ENCODE measurements around the gene TUT7. TPM values are rescaled to one million over a fixed set of nuclear protein-coding genes. Genes with fewer than 3 reads are reported as not detected.
"Not testable (repeated sequence)": the region's sequence is repeated elsewhere in the genome, so short reads cannot be mapped to it uniquely, and the experiment has no call there.

Gene TUT7
- total RNA-seq, 1 experiment from 2014 or later = 21.3 TPM

GRCh38 chr9:86304236-86304730, 49.9 kb downstream of the TUT7 start:
- no peak for DNase-seq (ENCODE audit: low read depth)

- peak; percentile 35 for DNase-seq (ENCODE audit: low read depth)
Measured at GRCh38 chr9:86303316-86303975, 50.8 kb downstream of the TUT7 start.

- DNase-seq (ENCODE audit: low read depth) = no peak
Measured at GRCh38 chr9:86301686-86302085, 52.5 kb downstream of the TUT7 start.

GRCh38 chr9:86300701-86301100, 53.5 kb downstream of the TUT7 start:
- DNase-seq (ENCODE audit: low read depth) = no peak

GRCh38 chr9:86298873-86299272, 55.3 kb downstream of the TUT7 start:
- no peak for DNase-seq (ENCODE audit: low read depth)

GRCh38 chr9:86290341-86290740, 63.9 kb downstream of the TUT7 start:
- DNase-seq (ENCODE audit: low read depth) = not testable (repeated sequence)

GRCh38 chr9:86288499-86289198, 65.6 kb downstream of the TUT7 start:
- DNase-seq (ENCODE audit: low read depth) = no peak

- DNase-seq (ENCODE audit: low read depth) = peak; percentile 31
Measured at GRCh38 chr9:86287013-86287412, 67.2 kb downstream of the TUT7 start.

GRCh38 chr9:86286278-86286677, 67.9 kb downstream of the TUT7 start:
- no peak for DNase-seq (ENCODE audit: low read depth)

GRCh38 chr9:86285261-86285660, 68.9 kb downstream of the TUT7 start:
- no peak for DNase-seq (ENCODE audit: low read depth)

- DNase-seq (ENCODE audit: low read depth) = peak; percentile 91
Measured at GRCh38 chr9:86282979-86283535, 71.2 kb downstream of the TUT7 start.

GRCh38 chr9:86282077-86282978, 71.9 kb downstream of the TUT7 start, which contains the start of gene ISCA1:
Gene ISCA1 (minus strand): TSS chr9:86282538. CDS start chr9:86282458, 80 bp downstream.
- DNase-seq (ENCODE audit: low read depth) = peak; percentile 94

- peak; percentile 32 for DNase-seq (ENCODE audit: low read depth)
Measured at GRCh38 chr9:86281593-86282076, 72.6 kb downstream of the TUT7 start.

GRCh38 chr9:86280580-86280979, 73.6 kb downstream of the TUT7 start:
- DNase-seq (ENCODE audit: low read depth) = no peak

- DNase-seq (ENCODE audit: low read depth) = no peak
Measured at GRCh38 chr9:86279839-86280238, 74.4 kb downstream of the TUT7 start.

GRCh38 chr9:86277072-86277471, 77.1 kb downstream of the TUT7 start:
- no peak for DNase-seq (ENCODE audit: low read depth)

GRCh38 chr9:86275962-86276361, 78.2 kb downstream of the TUT7 start:
- DNase-seq (ENCODE audit: low read depth) = peak; percentile 9

- no peak for DNase-seq (ENCODE audit: low read depth)
Measured at GRCh38 chr9:86274821-86275643, 79.2 kb downstream of the TUT7 start.

GRCh38 chr9:86272221-86272620, 82.0 kb downstream of the TUT7 start:
- DNase-seq (ENCODE audit: low read depth) = no peak

GRCh38 chr9:86263876-86264275, 90.3 kb downstream of the TUT7 start:
- no peak for DNase-seq (ENCODE audit: low read depth)

GRCh38 chr9:86262492-86262891, 91.7 kb downstream of the TUT7 start:
- no peak for DNase-seq (ENCODE audit: low read depth)

Data from M059J (cell line).